Esophagus muscularis mucosa (tissue), 3 donors: ENCODE results near the gene NEK2.

ENCODE experiments used
- POLR2A ChIP-seq: fragments of 450-650 bp; IDR thresholded peaks from one replicate; pipeline ENCODE4 v1.6.1; 2017; ENCODE audit warnings: antibody characterized with exemption, moderate library complexity, mild to moderate bottlenecking, low read depth
- TF ChIP-seq, protein P1 (sequence below), 3 experiments: fragments of 200-600 bp in 2 of 3; fragments of 450-650 bp in 1 of 3; sonication (generic) in 2 of 3; IDR thresholded peaks; one replicate each; pipeline ENCODE4 v1.5.1; 2017 to 2019; ENCODE audit warnings: antibody characterized with exemption in 3 of 3, mild to moderate bottlenecking in 2 of 3, moderate library complexity in 1 of 3

DNA sequence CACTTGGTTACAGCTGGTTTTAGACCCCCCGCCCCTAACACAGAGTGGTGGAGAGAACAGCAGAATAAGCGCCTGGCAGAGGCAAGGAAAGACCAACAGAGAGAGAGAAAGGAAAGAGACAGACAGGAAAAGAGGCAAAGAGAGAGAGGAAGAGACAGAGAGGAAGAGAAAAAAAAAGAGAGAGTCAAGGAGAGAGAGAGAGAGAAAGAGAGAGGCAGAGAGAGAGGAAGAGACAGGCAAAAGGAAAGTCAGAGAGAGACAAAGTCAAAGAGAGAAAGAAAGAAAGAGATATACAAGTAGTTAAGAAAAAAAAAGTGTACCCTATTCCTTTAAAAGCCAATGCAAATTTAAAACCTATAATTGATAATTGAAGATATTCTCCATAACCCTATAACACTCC is 13.0 kb upstream of the NEK2 start:
- TF ChIP-seq, protein P1, sequence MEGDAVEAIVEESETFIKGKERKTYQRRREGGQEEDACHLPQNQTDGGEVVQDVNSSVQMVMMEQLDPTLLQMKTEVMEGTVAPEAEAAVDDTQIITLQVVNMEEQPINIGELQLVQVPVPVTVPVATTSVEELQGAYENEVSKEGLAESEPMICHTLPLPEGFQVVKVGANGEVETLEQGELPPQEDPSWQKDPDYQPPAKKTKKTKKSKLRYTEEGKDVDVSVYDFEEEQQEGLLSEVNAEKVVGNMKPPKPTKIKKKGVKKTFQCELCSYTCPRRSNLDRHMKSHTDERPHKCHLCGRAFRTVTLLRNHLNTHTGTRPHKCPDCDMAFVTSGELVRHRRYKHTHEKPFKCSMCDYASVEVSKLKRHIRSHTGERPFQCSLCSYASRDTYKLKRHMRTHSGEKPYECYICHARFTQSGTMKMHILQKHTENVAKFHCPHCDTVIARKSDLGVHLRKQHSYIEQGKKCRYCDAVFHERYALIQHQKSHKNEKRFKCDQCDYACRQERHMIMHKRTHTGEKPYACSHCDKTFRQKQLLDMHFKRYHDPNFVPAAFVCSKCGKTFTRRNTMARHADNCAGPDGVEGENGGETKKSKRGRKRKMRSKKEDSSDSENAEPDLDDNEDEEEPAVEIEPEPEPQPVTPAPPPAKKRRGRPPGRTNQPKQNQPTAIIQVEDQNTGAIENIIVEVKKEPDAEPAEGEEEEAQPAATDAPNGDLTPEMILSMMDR (IDR thresholded peaks at IDR 0.05) = no peak
- TF ChIP-seq POLR2A = no peak
